HG03432 (cell line): ENCODE measurements around the gene MTA1.

Experiments
- ATAC-seq: cut with Tn5 transposase; IDR thresholded peaks from one replicate; pipeline ENCODE4 v1.9.1; 2021; ENCODE audit warnings: mild to moderate bottlenecking, moderate library complexity; ENCODE audit not compliant: unreplicated experiment

MTA1 gene

GRCh38 chr14:105494606-105494929, 74.9 kb downstream of the MTA1 start:
- no peak for ATAC-seq

DNA sequence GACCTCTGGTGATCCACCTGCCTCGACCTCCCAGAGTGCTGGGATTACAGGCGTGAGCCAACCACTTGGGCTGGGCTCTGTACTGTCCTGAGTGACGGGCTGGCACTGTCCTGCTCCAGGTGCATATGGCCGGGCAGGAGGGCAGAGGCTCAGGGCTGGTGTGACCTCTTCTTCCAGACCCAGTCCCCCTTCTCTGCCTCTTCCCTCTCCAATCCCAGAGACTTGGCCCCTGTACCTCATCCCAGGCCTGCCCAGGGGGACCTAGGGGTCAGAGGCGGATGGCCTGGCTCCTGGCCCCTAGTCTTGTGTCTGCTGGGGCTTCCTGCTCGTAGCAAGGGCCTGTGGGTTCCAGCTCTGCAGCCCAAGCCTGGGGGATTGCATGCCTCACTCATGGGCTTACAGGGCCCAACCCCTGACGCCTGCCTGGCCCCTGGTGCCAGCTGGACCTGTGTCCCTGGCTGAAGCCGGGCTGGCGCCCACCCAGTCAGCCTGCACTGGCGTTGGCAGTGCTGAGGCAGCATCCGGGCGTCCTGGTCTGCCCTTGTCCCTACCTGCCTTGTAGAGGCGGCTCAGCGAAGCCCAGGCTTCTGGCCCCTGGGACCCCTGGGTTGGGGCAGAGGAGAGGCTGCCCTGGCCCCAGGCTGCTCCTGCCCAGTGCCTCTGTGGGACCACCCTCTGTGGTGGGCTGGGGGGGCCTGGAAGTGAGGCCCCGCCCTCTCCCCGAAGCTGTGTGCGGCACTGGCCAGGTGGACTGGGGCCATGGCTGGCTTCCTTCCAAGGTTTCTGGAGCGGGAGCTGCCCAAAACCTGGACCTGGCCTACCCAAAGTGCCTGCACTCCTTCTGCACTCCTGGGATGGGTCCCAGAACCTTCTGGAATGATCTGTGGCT, 75.7 kb downstream of the MTA1 start:
- ATAC-seq: no peak

GRCh38 chr14:105495990-105496830, 76.6 kb downstream of the MTA1 start:
- no peak for ATAC-seq

- no peak for ATAC-seq
Observed at GRCh38 chr14:105496831-105497591, 77.4 kb downstream of the MTA1 start.

DNA sequence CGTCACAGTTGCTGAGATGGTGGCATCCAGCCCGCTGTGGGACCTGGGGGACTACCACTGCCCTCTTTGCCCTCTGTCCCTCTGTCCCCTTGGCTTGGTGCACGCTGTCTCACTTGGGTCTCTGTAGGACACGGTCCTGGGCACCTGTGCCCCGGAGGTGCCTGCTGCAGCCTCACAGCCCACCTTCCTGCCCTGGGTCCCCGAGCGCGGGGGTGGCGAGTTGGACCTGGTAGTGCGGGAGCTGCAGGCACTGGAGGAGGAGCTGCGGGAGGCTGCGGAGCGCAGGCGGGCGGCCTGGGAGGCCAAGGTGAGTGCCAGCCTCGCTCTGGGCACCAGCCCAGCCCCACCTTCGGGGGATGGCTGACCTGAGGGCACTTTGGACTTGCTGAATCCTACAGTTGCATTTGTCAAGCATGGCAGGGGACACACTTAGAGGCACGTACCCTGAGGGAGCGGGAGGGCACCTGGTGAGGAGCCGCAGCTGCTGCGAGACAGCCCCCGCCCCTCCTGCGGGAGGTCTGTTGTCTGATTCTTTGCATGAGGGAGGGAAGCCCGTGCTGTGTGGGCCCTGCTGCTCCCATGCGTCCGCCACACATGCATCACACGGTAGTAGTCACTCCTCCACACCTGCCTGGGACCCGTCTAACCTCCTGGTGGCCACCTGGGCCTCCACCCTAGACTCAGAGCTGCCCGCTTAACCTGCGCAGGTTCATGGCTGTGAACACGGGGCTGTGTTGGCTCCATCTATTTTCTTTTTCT, 78.2 kb downstream of the MTA1 start:
- no peak for ATAC-seq

- no peak for ATAC-seq
Observed at GRCh38 chr14:105498430-105499255, 79.0 kb downstream of the MTA1 start.

DNA sequence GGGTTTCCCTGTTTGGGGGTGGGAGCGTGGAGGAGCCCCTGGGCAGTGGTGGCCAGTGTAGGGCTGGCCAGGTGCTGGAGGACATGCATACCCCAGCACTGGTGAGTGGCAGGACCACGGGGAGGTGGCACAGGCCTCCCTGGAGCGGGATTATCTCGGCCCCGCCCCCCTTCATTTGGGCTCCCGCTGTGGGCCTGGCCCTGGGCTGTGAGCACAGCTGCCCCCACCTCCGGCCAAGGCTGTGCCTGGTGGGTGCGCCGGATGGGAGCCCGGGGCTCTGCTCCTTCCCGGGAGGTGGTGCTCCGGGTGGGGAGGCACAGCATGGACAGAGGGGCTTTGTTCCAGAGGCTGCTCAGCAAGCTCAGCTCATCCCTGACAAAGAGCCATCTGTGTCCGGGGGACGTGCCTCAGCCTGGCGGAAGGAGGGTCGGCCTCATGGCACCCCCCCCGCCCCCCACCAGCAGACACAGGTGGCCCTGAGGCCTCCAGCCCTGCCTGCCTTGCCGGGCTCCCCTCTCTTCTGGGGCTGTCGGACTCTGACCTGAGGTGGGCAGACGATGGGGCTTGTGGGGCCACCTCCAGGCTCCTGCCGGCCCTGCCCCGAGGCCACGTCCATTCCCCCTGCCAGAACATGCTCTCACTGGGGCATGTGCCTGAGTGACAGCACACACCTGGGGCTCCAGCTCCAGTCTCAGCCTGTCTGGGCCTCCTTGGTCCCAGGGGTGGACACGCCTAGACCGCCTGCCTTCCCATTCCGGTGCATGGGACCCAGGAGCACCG, 79.8 kb downstream of the MTA1 start:
- ATAC-seq: no peak

GRCh38 chr14:105500036-105500725, 80.6 kb downstream of the MTA1 start:
- ATAC-seq: no peak

- no peak for ATAC-seq
Observed at GRCh38 chr14:105500726-105501101, 81.1 kb downstream of the MTA1 start.

- ATAC-seq: no peak
Observed at GRCh38 chr14:105501504-105502291, 82.1 kb downstream of the MTA1 start.

GRCh38 chr14:105502446-105503295, 83.0 kb downstream of the MTA1 start:
- ATAC-seq: no peak

GRCh38 chr14:105503296-105503640, 83.6 kb downstream of the MTA1 start:
- no peak for ATAC-seq

- ATAC-seq: no peak
Observed at GRCh38 chr14:105503935-105504692, 84.5 kb downstream of the MTA1 start.

DNA sequence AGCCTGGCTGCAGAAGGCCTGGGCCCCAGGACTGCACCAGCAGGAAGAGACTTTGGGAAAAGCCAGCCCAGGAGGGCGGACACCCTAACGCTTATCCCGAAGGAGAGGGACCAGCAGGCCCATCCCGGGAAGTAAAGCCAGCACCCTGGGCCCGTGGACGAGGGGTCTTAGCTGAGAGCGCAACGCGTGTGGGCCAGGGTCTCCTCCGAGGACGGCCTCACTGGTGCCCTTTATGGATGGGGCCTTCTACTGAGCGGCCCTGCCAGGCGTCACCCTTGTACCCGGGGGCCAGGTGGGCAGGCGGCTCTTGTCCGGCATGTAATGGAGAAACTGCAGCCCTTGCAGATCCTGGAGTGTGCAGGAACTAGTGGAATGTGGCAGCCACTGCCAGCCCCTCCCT, 85.5 kb downstream of the MTA1 start:
- ATAC-seq: no peak

GRCh38 chr14:105507247-105507646, 87.6 kb downstream of the MTA1 start:
- no peak for ATAC-seq

GRCh38 chr14:105508069-105508468, 88.4 kb downstream of the MTA1 start:
- ATAC-seq: no peak
